B cell (primary cell): Measurements from ENCODE around the gene TKFC. TPM values are rescaled to one million over a fixed set of nuclear protein-coding genes. Genes with fewer than 3 reads are reported as not detected.

Experiments used
- ATAC-seq: fragments of 200-7000 bp; cut with Tn5 transposase; one replicate; pipeline ENCODE4 v1.10.0; 2021; ENCODE audit warnings: low read depth, mild to moderate bottlenecking, moderate number of reproducible peaks, moderate library complexity
- CTCF ChIA-PET: fragments of 350-600 bp; sonication (Branson Sonifier 250); formaldehyde crosslinking; loops from one replicate; lab custom pipeline; 2021; ENCODE audit warnings: antibody characterized with exemption, inconsistent platforms; lab: Charles Lee
- POLR2A ChIA-PET: fragments of 350-600 bp; sonication (Branson Sonifier 250); formaldehyde crosslinking; loops from one replicate; lab custom pipeline; 2021; ENCODE audit warnings: antibody characterized with exemption; lab: Charles Lee
- DNase-seq: peaks from one replicate; pipeline ENCODE4 v3.0.0; 2013
- H2AFZ ChIP-seq: 2 replicates; pipeline ENCODE4 v1.6.1; 2012; ENCODE audit warnings: mild to moderate bottlenecking, low read depth, low read length; ENCODE audit not compliant: insufficient read depth, poor library complexity, severe bottlenecking
- H3K27ac ChIP-seq, 2 donors: 1 replicate in 1 of 2; 2 replicates in 1 of 2; pipeline ENCODE4 v1.5.1; 2012 to 2013; ENCODE audit warnings: low read length in 2 of 2, mild to moderate bottlenecking in 2 of 2, moderate library complexity in 1 of 2
- H3K27me3 ChIP-seq, 4 experiments: fragments of 200-600 bp in 1 of 4; sonication (generic) in 1 of 4; replicated peaks in 1 of 4; 1 replicate in 2 of 4; 2 replicates in 2 of 4; pipeline versions ENCODE4 v1.6.1 to v1.7.0; 2013 to 2016; ENCODE audit warnings: low read length in 3 of 4, mild to moderate bottlenecking in 2 of 4, mixed read lengths in 1 of 4, moderate library complexity in 1 of 4; ENCODE audit not compliant: insufficient read depth in 4 of 4, control insufficient read depth in 3 of 4; ENCODE audit errors: control extremely low read depth in 1 of 4
- H3K36me3 ChIP-seq, 2 experiments: replicated peaks in 1 of 2; 1 replicate in 1 of 2; 2 replicates in 1 of 2; pipeline versions ENCODE4 v1.6.1 to v1.7.1; 2013; ENCODE audit warnings: low read length in 1 of 2; ENCODE audit not compliant: insufficient read depth in 2 of 2, control insufficient read depth in 1 of 2; ENCODE audit errors: control extremely low read depth in 1 of 2, extremely low read depth in 1 of 2
- H3K4me1 ChIP-seq, 2 donors: fragments of 200-600 bp in 1 of 2; sonication (generic) in 1 of 2; 1 replicate in 1 of 2; 2 replicates in 1 of 2; pipeline versions ENCODE4 v1.5.1 to v1.6.1; 2013 to 2017; ENCODE audit warnings: low read length in 2 of 2; ENCODE audit not compliant: control insufficient read depth in 2 of 2, insufficient read depth in 2 of 2
- H3K4me2 ChIP-seq: replicated peaks from 2 replicates; pipeline ENCODE3; 2012; ENCODE audit warnings: mild to moderate bottlenecking, low read depth, low read length; ENCODE audit not compliant: poor library complexity, severe bottlenecking
- H3K4me3 ChIP-seq, 5 experiments: fragments of 200-600 bp in 1 of 5; sonication (generic) in 1 of 5; 1 replicate in 3 of 5; 2 replicates in 2 of 5; pipeline versions ENCODE4 v1.5.1 to v1.7.0; 2011 to 2016; ENCODE audit warnings: low read length in 4 of 5, mild to moderate bottlenecking in 4 of 5, low read depth in 2 of 5, control low read depth in 1 of 5, moderate library complexity in 1 of 5; ENCODE audit not compliant: insufficient read depth in 1 of 5; ENCODE audit errors: control extremely low read depth in 1 of 5, extremely low read depth in 1 of 5
- H3K79me2 ChIP-seq: fragments of 200-600 bp; sonication (generic); one replicate; pipeline ENCODE4 v1.6.0; 2016; ENCODE audit warnings: low read length; ENCODE audit not compliant: control insufficient read depth, insufficient read depth
- H3K9ac ChIP-seq: fragments of 200-600 bp; sonication (generic); 2 replicates; pipeline ENCODE4 v1.6.1; 2017; ENCODE audit warnings: mild to moderate bottlenecking, low read length, moderate library complexity
- H3K9me3 ChIP-seq, 3 donors: one replicate each; pipeline versions ENCODE4 v1.6.1 to v1.7.1; 2013; ENCODE audit warnings: low read length in 2 of 3; ENCODE audit not compliant: control insufficient read depth in 2 of 3, insufficient read depth in 1 of 3; ENCODE audit errors: control extremely low read depth in 1 of 3
- H4K20me1 ChIP-seq: 2 replicates; pipeline ENCODE4 v1.6.0; 2012; ENCODE audit warnings: mild to moderate bottlenecking, low read length; ENCODE audit not compliant: insufficient read depth, control insufficient read depth, poor library complexity, severe bottlenecking
- H3K27ac Mint-ChIP-seq: one replicate; pipeline ENCODE4 v1.8.0; 2021; ENCODE audit warnings: mixed read lengths
- H3K27me3 Mint-ChIP-seq: one replicate; pipeline ENCODE4 v1.8.0; 2021; ENCODE audit warnings: mixed read lengths
- H3K4me1 Mint-ChIP-seq: one replicate; pipeline ENCODE4 v1.8.0; 2021; ENCODE audit warnings: mixed read lengths
- H3K4me3 Mint-ChIP-seq: one replicate; pipeline ENCODE4 v1.8.0; 2021; ENCODE audit warnings: mixed read lengths
- H3K9me3 Mint-ChIP-seq: one replicate; pipeline ENCODE4 v1.8.0; 2022; ENCODE audit warnings: mixed read lengths; ENCODE audit not compliant: insufficient read depth
- CTCF ChIP-seq: fragments of 200-600 bp; IDR thresholded peaks from one replicate; pipeline ENCODE4 v1.8.0; 2022; ENCODE audit warnings: antibody characterized with exemption, mild to moderate bottlenecking
- EZH2 ChIP-seq: IDR thresholded peaks from 2 replicates; pipeline ENCODE4 v1.6.1; 2012; ENCODE audit warnings: borderline replicate concordance, low read depth, mild to moderate bottlenecking, moderate library complexity, low read length; ENCODE audit not compliant: insufficient read depth, poor library complexity, severe bottlenecking
- WGBS: methylation state at CpG from one replicate; pipeline ENCODE4 v1.1.5; 2013; ENCODE audit warnings: missing lambda C conversion rate; ENCODE audit not compliant: insufficient coverage; 5-methylcytosine and 5-hydroxymethylcytosine counted together
- intact Hi-C: fragments of 100-400 bp; cut with micrococcal nuclease; formaldehyde crosslinking; loops from one replicate; pipeline ENCODE4 v1.10.0; 2022
- polyA plus RNA-seq: library from polyadenylated mRNA; depleted of rRNA; stranded (reverse); fragments of >200 nt; gene quantifications from 2 replicates; pipeline ENCODE4 v1.2.3, GENCODE V29; 2012
- total RNA-seq, 2 donors: library from RNA; stranded (reverse); fragments of 120-200 nt in 1 of 2; gene quantifications; 1 replicate in 1 of 2; 2 replicates in 1 of 2; pipeline versions ENCODE4 v1.2.3 to v1.2.4, GENCODE V29; 2013 to 2022

TKFC gene
- total and polyA plus RNA-seq, 2 donors (not counting 1 experiment from before 2014, with no cell fraction given) = 82.3 to 86.3 TPM

- intact Hi-C loops = loop anchor here (5.0 kb wide), 2 partner anchors 168 to 488 kb away; partner anchors contain the start of genes CCDC86 and VPS37C
- Histone ChIP-seq H3K9me3 (no peaks in the 10 kb centered on the region), H3K4me1 (peaks cover 22 to 25% of the 10 kb centered on the region in 2 donors), H4K20me1 (peaks cover 50% of the 10 kb centered on the region), H3K79me2 (peaks cover 79% of the 10 kb centered on the region), H2AFZ (no peak overlapping the region), H3K27me3 (no peaks in the 10 kb centered on the region), H3K27ac (no peak overlapping the region), H3K9ac (no peak overlapping the region), H3K4me3 (no peak overlapping the region), H3K4me2 (no peak overlapping the region), H3K36me3 (peaks cover 17 to 44% of the 10 kb centered on the region in 2 experiments)
- DNase-seq (no peak), ATAC-seq (no peak)
- ChIA-PET POLR2A (no interaction called here), CTCF (interaction anchor here (3.3 kb wide), 1 partner anchor 55 kb away, joined by 34 read pairs; no protein-coding TSS in a partner anchor)
- no peak overlapping the region for H3K4me3 Mint-ChIP-seq
- H3K27me3 Mint-ChIP-seq = no peaks in the 10 kb centered on the region
- H3K27ac Mint-ChIP-seq = no peak overlapping the region
- WGBS = 90% methylated on average over 4 of the region's 4 CpGs
- peaks cover 52% of the 10 kb centered on the region for H3K4me1 Mint-ChIP-seq
- no peaks in the 10 kb centered on the region for H3K9me3 Mint-ChIP-seq
- no peak for TF ChIP-seq CTCF
- no peak for TF ChIP-seq EZH2
Measured at GRCh38 chr11:61329871-61330270, 3.2 kb upstream of the TKFC start.

- intact Hi-C loops = loop anchor here (5.0 kb wide), 2 partner anchors 169 to 489 kb away; partner anchors contain the start of genes CCDC86 and VPS37C
- H3K27me3 Mint-ChIP-seq = no peaks in the 10 kb centered on the region
- Histone ChIP-seq H3K79me2 (peaks cover 66% of the 10 kb centered on the region), H3K27me3 (no peaks in the 10 kb centered on the region), H3K9me3 (no peaks in the 10 kb centered on the region), H4K20me1 (peaks cover 42% of the 10 kb centered on the region), H3K9ac (peak overlapping the region; percentile 82), H3K4me2 (peak overlapping the region; percentile 88), H3K4me3 (peak overlapping the region in 3 of 5 experiments; percentile 0 to 86 (median 84)), H3K4me1 (peaks cover 30 to 34% of the 10 kb centered on the region in 2 donors), H2AFZ (no peak overlapping the region), H3K36me3 (peaks cover 13 to 28% of the 10 kb centered on the region in 2 experiments), H3K27ac (peak overlapping the region in 1 of 2 donors; percentile 88)
- no peak for DNase-seq
- ATAC-seq = no peak
- H3K27ac Mint-ChIP-seq = peak overlapping the region; percentile 80
- peak overlapping the region; percentile 98 for H3K4me3 Mint-ChIP-seq
- POLR2A ChIA-PET = interaction anchor here (0.6 to 1.3 kb wide), 4 partner anchors 29 to 54 kb away, joined by 3 to 6 read pairs (median 4); partner anchors contain the start of genes CYB561A3 and TMEM138
- no peaks in the 10 kb centered on the region for H3K9me3 Mint-ChIP-seq
- H3K4me1 Mint-ChIP-seq = peaks cover 59% of the 10 kb centered on the region
- CTCF ChIA-PET = interaction anchor here (1.0 to 3.3 kb wide), 4 partner anchors 31 to 103 kb away, joined by 3 to 34 read pairs (median 4); partner anchors contain the start of genes CYB561A3 and TMEM138
- 79% methylated on average over 6 of the region's 6 CpGs for WGBS
- TF ChIP-seq CTCF = no peak
Measured at GRCh38 chr11:61331651-61332050, 1.4 kb upstream of the TKFC start.
